Measurements from ENCODE around the gene CNIH1.
A peak's percentile ranks its signal among the peaks of the same experiment; 100 is the strongest.
"Not testable (repeated sequence)": the region's sequence is repeated elsewhere in the genome, so short reads cannot be mapped to it uniquely, and the experiment has no call there.

CNIH1 gene

GRCh38 chr14:54470701-54471100 is 29.5 kb upstream of the CNIH1 start:
- DNase-seq (ENCODE audit: extremely low read depth in 1 of 2, low read depth in 1 of 2): no peak

DNA sequence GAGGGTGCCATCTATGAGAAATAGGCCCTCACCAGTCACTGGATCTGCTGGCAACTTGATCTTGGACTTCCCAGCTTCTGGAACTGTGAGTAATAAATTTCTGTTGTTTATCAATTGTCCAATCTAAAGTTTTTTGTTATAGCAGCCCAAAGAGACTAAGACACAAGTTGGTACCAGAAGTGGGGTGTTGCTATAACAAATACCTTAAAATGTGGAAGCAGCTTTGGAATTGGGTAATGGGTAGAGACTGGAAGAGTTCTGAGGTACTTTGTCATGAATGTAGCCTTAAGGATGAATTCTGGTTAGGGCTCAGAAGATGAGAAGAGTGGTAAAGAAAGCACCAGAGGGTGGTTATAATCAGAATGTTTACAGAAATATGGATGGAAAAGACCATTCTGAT is 26.1 kb upstream of the CNIH1 start:
- DNase-seq (ENCODE audit: extremely low read depth in 1 of 2, low read depth in 1 of 2): no peak

DNA sequence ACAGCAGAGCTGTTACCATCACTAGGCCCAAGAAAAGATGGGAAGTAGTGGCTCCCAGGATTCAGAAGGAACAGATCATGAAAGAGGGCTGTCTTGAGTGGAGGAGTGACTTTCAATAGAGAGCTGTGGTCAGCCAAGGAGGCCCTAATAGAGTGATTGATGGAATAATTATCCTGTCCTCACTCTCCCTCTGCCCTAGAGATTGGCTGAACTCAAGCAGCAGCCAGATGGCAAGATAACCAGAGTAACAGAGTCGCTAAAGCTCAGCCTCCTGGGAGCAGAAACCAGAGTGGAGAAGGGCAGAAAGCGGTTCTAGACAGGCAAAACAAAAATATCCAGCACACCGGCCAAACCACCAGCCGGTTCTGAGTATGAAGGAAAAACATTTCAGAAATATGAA is 24.5 kb upstream of the CNIH1 start:
- no peak for DNase-seq (ENCODE audit: extremely low read depth in 1 of 2, low read depth in 1 of 2)

GRCh38 chr14:54462048-54462447 is 20.9 kb upstream of the CNIH1 start:
- DNase-seq (ENCODE audit: extremely low read depth in 1 of 2, low read depth in 1 of 2): no peak

- DNase-seq (ENCODE audit: extremely low read depth in 1 of 2, low read depth in 1 of 2): no peak
These were observed 17.9 kb upstream of the CNIH1 start for GRCh38 chr14:54459106-54459505.

DNA sequence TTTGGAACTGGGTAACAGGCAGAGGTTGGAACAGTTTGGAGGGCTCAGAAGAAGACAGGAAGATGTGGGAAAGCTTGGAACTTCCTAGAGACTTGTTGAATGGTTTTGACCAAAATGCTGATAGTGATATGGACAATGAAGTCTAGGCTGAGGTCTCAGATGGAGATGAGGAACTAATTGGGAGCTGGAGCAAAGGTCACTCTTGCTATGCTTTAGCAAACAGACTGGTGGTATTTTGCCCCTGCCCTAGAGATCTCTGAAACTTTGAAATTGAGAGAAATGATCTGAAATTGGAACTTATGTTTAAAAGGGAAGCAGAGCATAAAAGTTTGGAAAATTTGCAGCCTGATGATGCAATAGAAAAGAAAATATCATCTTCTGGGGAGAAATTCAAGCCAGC is 17.4 kb upstream of the CNIH1 start:
- not testable (repeated sequence) for DNase-seq (ENCODE audit: extremely low read depth in 1 of 2, low read depth in 1 of 2)

- no peak for DNase-seq (ENCODE audit: extremely low read depth in 1 of 2, low read depth in 1 of 2)
These were observed 16.4 kb upstream of the CNIH1 start for GRCh38 chr14:54457609-54457996.

DNA sequence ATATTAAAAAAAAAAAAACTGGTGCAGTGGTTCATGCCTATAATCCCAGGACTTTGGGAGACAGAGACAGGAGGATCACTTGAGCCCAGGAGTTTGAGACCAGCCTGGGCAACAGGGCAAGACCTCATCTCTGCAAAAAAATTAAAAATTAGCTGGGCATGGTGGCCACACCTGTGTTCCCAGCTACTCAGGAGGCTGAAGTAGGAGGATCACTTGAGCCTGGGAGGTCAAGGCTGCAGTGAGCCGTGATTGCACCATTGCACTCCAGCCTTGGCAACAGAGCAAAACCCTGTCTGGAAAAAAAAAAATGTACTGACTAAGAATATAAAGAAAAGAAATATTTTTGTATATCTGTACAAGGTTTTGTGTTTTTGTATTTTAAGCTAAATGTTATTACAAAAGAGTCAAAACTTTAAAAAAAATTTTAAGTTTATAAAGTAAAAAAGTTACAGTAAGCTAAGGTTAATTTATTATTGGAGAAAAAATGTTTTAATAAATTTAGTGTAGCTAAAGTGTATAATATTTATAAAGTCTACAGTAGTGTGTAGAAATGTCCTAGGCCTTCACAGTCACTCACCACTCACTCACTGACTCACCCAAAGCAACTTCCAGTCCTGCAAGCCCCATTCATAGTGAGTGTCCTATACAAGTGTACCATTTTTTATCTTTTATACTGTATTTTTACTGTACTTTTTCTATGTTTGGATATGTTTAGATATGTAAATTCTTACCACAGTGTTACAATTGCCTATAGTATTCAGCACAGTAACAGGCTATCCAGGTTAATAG is 15.8 kb upstream of the CNIH1 start:
- DNase-seq (ENCODE audit: extremely low read depth in 1 of 2, low read depth in 1 of 2): not testable (repeated sequence)

GRCh38 chr14:54455363-54455762 is 14.2 kb upstream of the CNIH1 start:
- DNase-seq (ENCODE audit: extremely low read depth in 1 of 2, low read depth in 1 of 2): no peak

- not testable (repeated sequence) for DNase-seq (ENCODE audit: extremely low read depth in 1 of 2, low read depth in 1 of 2)
These were observed 12.8 kb upstream of the CNIH1 start for GRCh38 chr14:54453990-54454389.

DNA sequence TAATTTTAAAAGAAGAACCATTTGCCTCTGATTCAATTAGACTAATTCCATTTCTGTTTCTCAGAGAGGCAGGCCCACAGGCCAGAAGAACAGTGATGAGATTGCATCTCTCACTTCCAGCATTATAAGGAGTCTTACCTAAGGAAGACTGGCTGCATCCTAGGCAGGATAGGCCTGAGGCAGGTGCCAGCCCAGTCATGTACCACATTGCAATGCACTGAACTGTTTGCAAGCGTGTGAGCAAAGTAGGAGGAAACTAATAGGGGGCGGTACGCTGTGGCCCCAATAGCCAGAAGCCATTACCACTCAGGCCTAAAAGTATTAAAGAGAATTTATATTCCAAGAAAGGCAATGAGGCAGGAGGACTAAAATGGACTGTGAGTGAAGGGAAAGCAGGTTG is 12.1 kb upstream of the CNIH1 start:
- DNase-seq (ENCODE audit: extremely low read depth in 1 of 2, low read depth in 1 of 2): no peak

DNA sequence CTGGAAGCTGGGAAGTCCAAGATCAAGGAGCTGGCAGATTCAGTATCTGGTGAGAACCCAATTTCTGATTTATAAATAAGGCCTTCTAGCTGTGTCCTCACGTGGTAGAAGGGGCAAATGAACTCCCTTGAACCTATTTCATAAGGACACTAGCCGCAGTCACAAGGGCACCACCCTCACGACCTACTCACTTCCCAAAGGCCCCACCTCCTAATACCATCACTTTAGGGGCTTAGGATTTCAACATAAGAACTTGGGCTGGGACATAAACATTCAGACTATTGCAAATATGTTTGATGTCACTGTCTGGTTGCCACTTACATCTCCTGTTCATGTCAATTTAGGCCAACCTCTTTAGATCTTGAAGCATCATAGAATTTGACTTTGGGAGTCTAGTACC is 10.8 kb upstream of the CNIH1 start:
- DNase-seq (ENCODE audit: extremely low read depth in 1 of 2, low read depth in 1 of 2): no peak

GRCh38 chr14:54451121-54451601 is 10.0 kb upstream of the CNIH1 start:
- no peak for DNase-seq (ENCODE audit: extremely low read depth in 1 of 2, low read depth in 1 of 2)

- DNase-seq (ENCODE audit: extremely low read depth in 1 of 2, low read depth in 1 of 2): peak in 1 of 2 donors; percentile 33
These were observed 9.4 kb upstream of the CNIH1 start for GRCh38 chr14:54450535-54450934.

DNA sequence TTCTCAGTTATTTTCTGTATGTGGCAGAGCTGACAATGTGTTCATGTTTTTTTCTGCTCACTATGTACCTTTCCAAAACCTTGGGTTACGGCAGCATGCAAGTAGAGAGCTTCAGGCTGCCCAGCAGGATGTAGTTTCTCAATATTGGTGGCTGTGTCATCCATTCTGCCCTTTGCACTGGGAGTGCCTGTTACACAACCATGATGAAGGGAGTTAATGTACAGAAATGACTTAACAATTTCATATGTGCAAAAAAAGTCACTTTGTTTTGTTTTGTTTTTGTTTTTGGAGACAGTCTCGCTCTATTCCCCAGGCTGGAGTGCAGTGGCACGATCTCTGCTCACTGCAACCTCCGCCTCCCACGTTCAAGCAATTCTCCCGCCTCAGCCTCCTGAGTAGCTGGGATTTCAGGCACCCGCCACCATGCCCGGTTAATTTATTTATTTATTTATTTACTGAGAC is 6.1 kb upstream of the CNIH1 start:
- DNase-seq (ENCODE audit: extremely low read depth in 1 of 2, low read depth in 1 of 2): no peak

DNA sequence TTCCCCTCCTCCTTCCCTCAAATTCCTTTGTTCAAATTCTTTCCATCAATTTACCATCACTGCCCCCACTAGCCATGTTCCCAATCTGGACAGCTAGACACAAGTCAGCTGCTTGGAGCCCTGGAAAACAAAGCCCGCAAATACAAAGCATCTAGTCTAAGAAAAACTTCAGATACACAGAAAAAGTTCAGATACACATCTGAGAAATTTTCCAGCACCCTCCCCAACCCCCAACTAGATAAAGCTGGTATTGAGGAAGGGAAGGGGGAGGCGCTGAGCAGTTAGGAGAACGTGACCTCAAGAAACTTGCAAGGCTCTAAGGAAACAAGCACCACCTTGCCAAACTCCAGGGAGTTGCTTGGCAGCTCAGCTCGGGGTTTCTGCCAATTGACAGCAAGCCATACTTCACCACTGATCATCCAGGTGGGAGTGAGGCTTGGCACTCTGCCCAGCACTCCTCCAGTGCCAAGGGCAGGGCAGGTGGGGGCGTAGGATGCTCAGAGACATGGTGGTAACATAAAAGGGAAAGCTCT is 5.1 kb upstream of the CNIH1 start:
- no peak for DNase-seq (ENCODE audit: extremely low read depth in 1 of 2, low read depth in 1 of 2)

DNA sequence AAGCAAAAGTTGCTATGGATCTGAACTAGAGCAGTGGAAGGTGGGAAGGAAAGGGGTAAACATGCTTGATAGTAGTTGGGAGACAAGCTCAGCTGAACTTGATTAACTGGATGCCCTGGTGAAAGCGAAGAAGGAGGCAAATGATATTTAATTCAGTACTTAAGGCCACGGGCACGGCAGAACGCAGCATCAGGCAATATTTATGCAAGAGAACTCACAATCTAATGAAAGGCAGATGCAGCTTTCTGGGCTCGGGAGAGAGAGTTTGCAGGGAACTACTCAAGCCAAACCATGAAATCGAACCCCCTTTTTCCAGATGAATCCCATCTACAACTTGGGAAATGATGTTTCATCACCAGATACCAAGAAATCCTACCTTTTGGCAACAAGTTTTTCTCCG is 3.5 kb upstream of the CNIH1 start:
- no peak for DNase-seq (ENCODE audit: extremely low read depth in 1 of 2, low read depth in 1 of 2)

DNA sequence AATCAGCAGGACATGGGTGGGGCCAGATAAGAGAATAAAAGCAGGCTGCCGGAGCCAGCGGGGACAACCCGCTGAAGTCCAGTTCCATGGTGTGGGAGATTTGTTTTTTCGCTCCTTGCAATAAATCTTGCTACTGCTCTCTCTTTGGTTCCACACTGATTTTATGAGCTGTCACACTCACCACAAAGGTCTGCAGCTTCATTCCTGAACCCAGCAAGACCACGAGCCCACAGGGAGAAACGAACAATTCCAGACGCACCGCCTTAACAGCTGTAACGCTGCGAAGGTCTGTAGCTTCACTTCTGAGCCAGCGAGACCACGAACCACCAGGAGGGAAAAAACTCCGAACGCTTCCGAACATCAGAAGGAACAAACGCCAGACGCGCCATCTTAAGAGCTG is 2.8 kb upstream of the CNIH1 start:
- DNase-seq (ENCODE audit: extremely low read depth in 1 of 2, low read depth in 1 of 2): no peak

DNA sequence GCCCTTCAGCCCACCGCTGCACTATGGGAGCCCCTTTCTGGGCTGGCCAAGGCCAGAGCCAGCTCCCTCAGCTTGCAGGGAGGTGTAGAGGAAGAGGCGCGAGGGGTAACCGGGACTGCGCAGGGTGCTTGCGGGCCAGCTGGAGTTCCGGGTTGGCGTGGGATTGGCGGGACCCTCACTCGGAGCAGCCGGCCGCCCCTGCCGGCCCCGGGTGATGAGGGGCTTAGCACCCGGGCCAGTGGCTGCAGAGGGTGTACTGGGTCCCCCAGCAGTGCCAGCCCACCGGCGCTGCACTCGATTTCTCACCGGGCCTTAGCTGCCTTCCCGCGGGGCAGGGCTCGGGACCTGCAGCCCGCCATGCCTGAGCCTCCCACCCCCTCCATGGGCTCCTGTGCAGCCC is 1.8 kb upstream of the CNIH1 start:
- not testable (repeated sequence) for DNase-seq (ENCODE audit: extremely low read depth in 1 of 2, low read depth in 1 of 2)

DNA sequence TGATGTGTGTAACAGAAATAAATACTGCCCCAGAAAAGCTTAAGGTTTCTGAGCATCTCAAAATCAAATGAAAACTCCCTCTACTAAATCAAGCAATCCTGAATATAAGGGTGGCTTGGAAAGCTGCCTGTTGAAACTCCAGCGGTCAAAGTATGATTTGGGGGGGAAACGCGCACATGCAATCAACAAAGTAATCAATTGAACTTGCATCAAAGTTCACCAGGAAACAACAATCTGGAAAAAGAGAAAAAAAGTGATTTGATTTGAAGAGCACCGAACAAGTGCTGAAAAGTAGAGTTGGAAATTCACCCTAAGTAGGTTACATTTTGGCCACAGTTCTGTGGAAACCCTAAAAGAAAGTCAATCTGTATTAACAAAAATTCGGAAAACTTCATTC is 700 bp downstream of the CNIH1 start:
- no peak for DNase-seq (ENCODE audit: extremely low read depth in 1 of 2, low read depth in 1 of 2)

DNA sequence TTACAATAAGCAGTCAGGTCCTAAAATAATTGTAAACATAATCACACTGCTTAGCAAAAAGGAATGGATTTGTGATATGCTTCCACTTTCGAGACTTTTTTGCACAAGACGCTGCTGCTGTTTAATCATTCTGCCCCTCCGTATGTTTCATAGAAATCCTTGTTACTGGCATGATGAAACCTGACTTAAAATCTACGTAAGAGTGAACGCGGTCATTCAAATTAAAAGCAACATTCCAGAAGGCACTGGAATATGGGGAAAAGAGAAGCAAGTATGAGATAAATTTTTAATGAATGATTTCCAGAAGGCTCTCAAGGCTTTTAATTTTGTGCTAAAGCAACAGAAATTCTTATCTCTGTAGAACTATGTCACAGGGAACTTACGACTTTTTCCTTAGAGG is 1.1 kb downstream of the CNIH1 start:
- no peak for DNase-seq (ENCODE audit: extremely low read depth in 1 of 2, low read depth in 1 of 2)

- no peak for DNase-seq (ENCODE audit: extremely low read depth in 1 of 2, low read depth in 1 of 2)
These were observed 2.5 kb downstream of the CNIH1 start for GRCh38 chr14:54438703-54439102.

- not testable (repeated sequence) for DNase-seq (ENCODE audit: extremely low read depth in 1 of 2, low read depth in 1 of 2)
These were observed 3.2 kb downstream of the CNIH1 start for GRCh38 chr14:54437954-54438353.
